AG04450 (cell line): ENCODE results near the gene SLC43A2. TPM values are rescaled to one million over a fixed set of nuclear protein-coding genes. Genes with fewer than 3 reads are reported as not detected.

Experiments used
- CTCF ChIA-PET: fragments of 300-600, 350-600 bp; formaldehyde crosslinking; extraction: SDS; loops from one replicate; lab custom pipeline; 2022; ENCODE audit warnings: antibody characterized with exemption, inconsistent platforms; lab: Charles Lee
- POLR2A ChIA-PET: fragments of 350-600 bp; formaldehyde crosslinking; extraction: SDS; loops from one replicate; lab custom pipeline; 2021; ENCODE audit warnings: antibody characterized with exemption, inconsistent platforms; lab: Yijun Ruan, JAX
- DNase-seq: peaks from one replicate; pipeline ENCODE4 v3.0.0-alpha.2; 2011; ENCODE audit warnings: low read depth, low spot score
- H3K27ac ChIP-seq: one replicate; pipeline ENCODE4 v1.5.1; 2012; ENCODE audit warnings: low read depth, low read length, control low read depth
- H3K27me3 ChIP-seq: one replicate; pipeline ENCODE4 v1.6.0; 2012; ENCODE audit warnings: low read length; ENCODE audit not compliant: control insufficient read depth, insufficient read depth
- H3K4me3 ChIP-seq: 2 replicates; pipeline ENCODE4 v1.5.1; 2011; ENCODE audit warnings: mild to moderate bottlenecking, low read depth, low read length, control low read depth
- H3K9me3 ChIP-seq: 2 replicates; pipeline ENCODE4 v1.5.1; 2012; ENCODE audit warnings: low read length; ENCODE audit not compliant: control insufficient read depth, insufficient read depth
- polyA plus RNA-seq: library from polyadenylated mRNA; depleted of rRNA; stranded (reverse); fragments of >200 nt; gene quantifications from 2 replicates; pipeline ENCODE4 v1.2.3, GENCODE V29; 2011
- TF ChIP-seq, protein P1 (sequence below): IDR thresholded peaks from 2 replicates; pipeline ENCODE4 v1.5.1; 2011; ENCODE audit warnings: low read depth, low read length, control low read depth, inconsistent platforms

SLC43A2 gene
- polyA plus RNA-seq, 1 experiment: 5.3 TPM

GRCh38 chr17:1646199-1646875 is 17.7 kb upstream of the SLC43A2 start:
- ChIA-PET CTCF (interaction anchor here (0.6 to 3.8 kb wide), 5 partner anchors 16 to 75 kb away, joined by 3 to 71 read pairs (median 9); no protein-coding TSS in a partner anchor), POLR2A (no interaction called here)
- H3K27me3 ChIP-seq: no peaks in the 10 kb centered on the region
- no peak overlapping the region for H3K4me3 ChIP-seq
- peaks cover 4% of the 10 kb centered on the region; the same call in 1 of the 2 replicates for H3K9me3 ChIP-seq
- no peak for DNase-seq
- no peak overlapping the region for H3K27ac ChIP-seq
- TF ChIP-seq, protein P1, sequence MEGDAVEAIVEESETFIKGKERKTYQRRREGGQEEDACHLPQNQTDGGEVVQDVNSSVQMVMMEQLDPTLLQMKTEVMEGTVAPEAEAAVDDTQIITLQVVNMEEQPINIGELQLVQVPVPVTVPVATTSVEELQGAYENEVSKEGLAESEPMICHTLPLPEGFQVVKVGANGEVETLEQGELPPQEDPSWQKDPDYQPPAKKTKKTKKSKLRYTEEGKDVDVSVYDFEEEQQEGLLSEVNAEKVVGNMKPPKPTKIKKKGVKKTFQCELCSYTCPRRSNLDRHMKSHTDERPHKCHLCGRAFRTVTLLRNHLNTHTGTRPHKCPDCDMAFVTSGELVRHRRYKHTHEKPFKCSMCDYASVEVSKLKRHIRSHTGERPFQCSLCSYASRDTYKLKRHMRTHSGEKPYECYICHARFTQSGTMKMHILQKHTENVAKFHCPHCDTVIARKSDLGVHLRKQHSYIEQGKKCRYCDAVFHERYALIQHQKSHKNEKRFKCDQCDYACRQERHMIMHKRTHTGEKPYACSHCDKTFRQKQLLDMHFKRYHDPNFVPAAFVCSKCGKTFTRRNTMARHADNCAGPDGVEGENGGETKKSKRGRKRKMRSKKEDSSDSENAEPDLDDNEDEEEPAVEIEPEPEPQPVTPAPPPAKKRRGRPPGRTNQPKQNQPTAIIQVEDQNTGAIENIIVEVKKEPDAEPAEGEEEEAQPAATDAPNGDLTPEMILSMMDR: no peak

DNA sequence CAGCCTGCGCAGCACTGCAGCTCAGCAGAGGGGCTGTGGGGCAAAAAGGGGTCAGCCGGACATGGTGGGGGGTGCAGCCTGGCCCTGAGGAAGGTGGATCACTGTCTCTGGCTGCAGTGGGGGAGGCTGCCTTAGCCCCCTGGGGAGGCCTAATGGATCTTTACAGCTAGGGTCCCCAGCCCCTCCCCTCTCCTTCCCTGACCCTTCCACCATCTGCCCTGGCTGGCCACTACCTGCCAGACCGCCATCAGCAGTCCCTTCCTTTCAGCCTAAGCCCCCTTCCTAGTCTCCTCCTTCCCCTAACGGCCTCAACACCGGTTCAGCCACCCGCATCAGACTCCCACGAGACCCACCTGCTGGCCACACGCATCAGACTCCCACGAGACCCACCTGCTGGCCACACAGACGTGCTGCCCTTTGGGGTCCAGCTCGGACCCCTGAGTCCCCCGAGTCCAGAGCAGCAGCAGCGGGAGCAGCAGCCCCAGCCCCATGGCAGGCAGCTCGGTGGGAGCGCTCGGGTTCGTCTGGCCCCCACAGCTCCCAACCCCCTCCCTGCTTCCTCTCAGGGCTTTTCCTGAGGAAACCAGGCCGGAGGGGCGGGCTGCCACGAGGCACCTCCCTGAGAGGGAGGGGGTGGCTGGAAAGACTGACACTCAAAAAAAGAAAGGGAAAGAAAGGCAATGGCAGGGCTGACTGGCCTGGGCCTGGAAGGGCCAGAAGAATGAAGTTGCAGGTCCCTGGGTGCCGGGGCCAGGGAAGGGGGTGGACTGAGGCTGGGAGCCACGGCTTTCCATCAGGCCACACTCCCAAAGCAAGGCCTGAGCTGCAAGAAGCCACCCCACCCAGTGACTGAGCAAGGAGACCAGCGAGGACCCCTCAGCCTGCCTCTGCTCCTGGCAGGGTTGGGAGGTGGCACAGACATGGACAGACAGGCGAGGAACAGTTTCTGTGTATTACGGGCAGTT is 16.9 kb upstream of the SLC43A2 start, which contains the start of gene SCARF1:
SCARF1 (minus strand) TSS at position 526 of the 965 bp plus-strand sequence; CDS start at position 491, 35 bp downstream.
- H3K4me3 ChIP-seq: no peak within 1 kb of the TSS
- TF ChIP-seq, protein P1: no peak
- no peak for DNase-seq
- ChIA-PET POLR2A (interaction anchor here (1.0 kb wide), 1 partner anchor 12 kb away, joined by 6 read pairs; no protein-coding TSS in a partner anchor), CTCF (interaction anchor here (0.6 to 3.2 kb wide), 2 partner anchors 15 to 71 kb away, joined by 4 to 16 read pairs; no protein-coding TSS in a partner anchor)
- H3K27ac ChIP-seq: no peak within 1 kb of the TSS
- H3K27me3 ChIP-seq: no peaks in the 10 kb centered on the region
- peaks cover 4% of the 10 kb centered on the region; the same call in 1 of the 2 replicates for H3K9me3 ChIP-seq

- ChIA-PET CTCF (interaction anchor here (3.2 kb wide), 1 partner anchor 70 kb away, joined by 16 read pairs; no protein-coding TSS in a partner anchor), POLR2A (interaction anchor here (1.0 kb wide), 1 partner anchor 12 kb away, joined by 6 read pairs; no protein-coding TSS in a partner anchor)
- H3K4me3 ChIP-seq: no peak overlapping the region
- TF ChIP-seq, protein P1: no peak
- H3K9me3 ChIP-seq: peaks cover 4% of the 10 kb centered on the region; the same call in 1 of the 2 replicates
- DNase-seq: no peak
- H3K27me3 ChIP-seq: no peaks in the 10 kb centered on the region
- H3K27ac ChIP-seq: no peak overlapping the region
Observed at GRCh38 chr17:1644493-1645206, 16.0 kb upstream of the SLC43A2 start.

DNA sequence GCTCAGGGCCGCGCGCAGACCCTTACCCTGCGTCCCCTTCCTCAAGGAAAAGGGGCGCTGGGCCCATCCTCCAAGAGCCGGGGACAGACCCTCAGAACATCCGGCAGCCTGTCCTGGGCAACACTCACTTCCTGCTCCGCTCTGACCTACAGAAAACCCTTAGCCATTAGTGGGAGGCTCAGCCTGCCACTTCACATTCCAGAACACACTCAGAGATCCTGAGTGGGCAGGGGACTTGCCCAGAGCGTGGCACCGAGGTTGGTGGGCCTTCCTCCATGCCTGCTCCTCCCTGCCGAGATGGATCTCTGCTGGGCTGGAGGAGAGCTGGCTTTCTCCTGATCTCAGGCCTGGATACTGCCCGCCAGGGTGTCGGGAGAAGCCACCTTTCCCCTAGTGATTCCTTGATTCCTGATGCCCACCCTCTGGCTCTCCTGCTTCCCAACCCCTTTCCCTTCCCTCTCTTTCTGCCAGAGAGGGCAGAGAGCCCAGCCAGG is 15.4 kb upstream of the SLC43A2 start:
- Histone ChIP-seq H3K27ac (peak overlapping the region; percentile 21), H3K9me3 (peaks cover 4% of the 10 kb centered on the region; the same call in 1 of the 2 replicates), H3K27me3 (no peaks in the 10 kb centered on the region), H3K4me3 (no peak overlapping the region)
- TF ChIP-seq, protein P1: no peak
- DNase-seq: no peak
- ChIA-PET POLR2A (interaction anchor here (0.6 to 1.0 kb wide), 3 partner anchors 11 to 15 kb away, joined by 3 to 6 read pairs (median 4); partner anchors contain the start of gene SLC43A2), CTCF (interaction anchor here (3.2 kb wide), 1 partner anchor 70 kb away, joined by 16 read pairs; no protein-coding TSS in a partner anchor)
